Fibroblast of skin of right biceps (primary cell): Measurements from ENCODE around the gene COL4A2.

Source experiments
- DNase-seq: peaks from one replicate; pipeline ENCODE4 v3.0.0-alpha.2; 2013

Gene COL4A2

DNA sequence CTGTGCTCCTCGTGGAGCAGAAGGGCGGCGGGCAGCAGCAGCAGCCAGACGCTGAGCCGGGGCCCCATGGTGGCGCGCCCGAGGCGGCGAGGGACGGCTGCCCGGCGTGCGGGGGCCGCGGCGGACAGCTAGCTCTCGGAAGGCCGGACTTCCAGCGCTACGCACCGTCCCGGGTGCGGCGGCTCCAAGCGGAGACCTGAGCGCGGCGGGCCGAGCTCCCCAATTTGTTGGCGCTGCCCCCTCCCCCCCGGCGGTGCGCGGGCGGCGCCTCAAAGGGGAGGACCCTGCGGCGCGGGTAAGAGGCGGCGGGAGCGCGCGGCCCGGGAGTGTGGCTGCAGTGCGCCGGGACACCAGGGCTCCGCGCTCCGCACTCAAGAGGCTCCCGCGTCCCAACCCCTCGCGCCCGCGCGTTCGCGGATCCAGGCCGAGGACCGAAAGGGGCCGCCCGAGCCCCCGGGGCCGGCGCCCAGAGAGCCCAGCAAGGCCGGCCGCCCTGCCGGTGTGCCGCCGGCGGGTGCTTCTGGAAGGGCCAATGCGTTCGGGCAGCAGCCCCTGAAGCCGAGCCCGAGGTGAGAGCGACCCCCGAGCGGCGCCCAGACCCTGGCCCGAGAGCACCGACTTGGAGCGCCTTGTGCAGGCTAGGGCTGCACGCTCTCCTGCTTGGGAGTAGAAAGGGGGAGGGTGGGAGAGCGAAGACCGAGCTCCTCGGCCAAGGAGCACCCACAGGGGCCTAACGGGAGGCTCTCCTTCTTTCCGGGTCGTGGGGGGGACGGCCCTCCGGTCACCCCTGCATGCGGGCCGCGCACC, at the start of gene COL4A2, which contains the start of gene COL4A1:
Gene COL4A2 (plus strand): TSS at position 325 of the 807 bp plus-strand sequence. CDS start 620 bp downstream, outside the sequence.
Gene COL4A1 (minus strand): TSS at position 198 of the 807 bp plus-strand sequence. CDS start 130 bp downstream, at position 68.
- peak; percentile 73 for DNase-seq

DNA sequence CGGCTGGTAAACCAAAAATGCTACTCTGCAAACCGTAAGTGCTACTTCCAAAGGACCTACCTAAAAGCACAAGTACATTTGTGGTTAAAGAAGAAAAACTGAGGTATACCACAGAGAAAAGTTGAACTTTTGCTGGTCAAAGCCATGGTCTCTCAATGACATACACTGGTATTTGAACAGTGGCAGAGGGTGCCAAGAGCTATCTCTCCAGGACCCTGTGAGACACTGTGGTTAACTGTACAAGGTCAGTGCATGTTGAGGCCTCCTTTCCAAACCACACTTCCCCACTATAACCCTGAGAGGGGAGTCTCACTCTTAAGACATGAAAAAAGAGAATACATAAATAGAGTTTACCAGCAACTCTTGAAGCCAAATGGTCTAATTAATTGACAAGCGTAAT, 49.7 kb upstream of the COL4A2 start:
- DNase-seq, result no peak

DNA sequence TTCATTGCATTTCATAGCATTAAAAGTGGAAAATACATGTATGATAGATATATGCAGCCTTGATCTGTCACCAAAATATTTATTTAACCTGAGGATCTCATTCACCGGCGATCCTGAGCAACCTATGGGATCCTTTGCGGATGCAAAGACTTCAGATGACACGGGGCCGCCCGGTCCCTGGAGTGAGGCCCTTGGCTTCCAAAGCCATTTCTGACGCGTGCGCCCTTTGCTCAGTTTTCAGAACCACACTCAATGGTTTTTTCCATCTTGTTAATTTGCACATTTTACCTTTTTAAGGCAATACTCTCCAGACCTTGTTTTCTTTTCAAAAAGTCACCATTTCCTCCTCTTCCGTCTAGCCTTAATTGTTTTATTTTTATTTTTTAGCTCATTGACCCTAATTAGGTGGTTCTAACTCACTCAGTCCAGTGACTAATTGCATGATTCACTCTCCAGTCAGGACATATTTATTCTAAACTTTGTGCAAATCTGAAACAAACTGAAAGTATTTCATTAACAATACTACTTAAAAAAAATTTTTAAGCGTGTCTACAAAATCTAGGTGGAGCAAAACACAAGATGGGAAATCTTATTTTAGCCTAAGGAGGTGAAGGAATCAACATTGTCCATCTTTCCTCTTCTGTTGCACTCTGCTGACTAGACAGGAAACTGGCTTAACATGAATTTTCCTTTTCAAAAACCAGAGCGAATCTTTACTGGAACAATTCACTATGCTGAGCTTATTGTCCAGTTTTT, 48.0 kb upstream of the COL4A2 start:
- peak; percentile 35 for DNase-seq

DNA sequence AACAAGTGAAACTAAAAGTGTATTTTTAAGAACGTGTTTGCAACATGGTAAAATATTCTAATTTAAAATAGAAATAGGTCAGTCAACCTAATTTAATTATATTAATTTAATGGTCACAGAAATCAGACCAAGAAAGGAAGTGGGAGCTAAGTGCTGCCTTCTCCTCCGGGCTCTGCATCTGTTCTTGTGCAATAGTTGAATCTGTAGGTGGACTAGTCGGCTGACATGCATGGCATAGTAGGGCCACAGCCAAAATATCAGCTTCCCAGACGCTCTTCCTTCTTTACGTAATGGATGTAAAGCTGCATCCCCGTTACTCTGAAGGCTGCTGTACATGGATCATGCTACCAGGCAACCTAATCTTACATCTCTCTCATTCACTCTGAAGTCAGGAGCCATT, 47.4 kb upstream of the COL4A2 start:
- no peak for DNase-seq

DNA sequence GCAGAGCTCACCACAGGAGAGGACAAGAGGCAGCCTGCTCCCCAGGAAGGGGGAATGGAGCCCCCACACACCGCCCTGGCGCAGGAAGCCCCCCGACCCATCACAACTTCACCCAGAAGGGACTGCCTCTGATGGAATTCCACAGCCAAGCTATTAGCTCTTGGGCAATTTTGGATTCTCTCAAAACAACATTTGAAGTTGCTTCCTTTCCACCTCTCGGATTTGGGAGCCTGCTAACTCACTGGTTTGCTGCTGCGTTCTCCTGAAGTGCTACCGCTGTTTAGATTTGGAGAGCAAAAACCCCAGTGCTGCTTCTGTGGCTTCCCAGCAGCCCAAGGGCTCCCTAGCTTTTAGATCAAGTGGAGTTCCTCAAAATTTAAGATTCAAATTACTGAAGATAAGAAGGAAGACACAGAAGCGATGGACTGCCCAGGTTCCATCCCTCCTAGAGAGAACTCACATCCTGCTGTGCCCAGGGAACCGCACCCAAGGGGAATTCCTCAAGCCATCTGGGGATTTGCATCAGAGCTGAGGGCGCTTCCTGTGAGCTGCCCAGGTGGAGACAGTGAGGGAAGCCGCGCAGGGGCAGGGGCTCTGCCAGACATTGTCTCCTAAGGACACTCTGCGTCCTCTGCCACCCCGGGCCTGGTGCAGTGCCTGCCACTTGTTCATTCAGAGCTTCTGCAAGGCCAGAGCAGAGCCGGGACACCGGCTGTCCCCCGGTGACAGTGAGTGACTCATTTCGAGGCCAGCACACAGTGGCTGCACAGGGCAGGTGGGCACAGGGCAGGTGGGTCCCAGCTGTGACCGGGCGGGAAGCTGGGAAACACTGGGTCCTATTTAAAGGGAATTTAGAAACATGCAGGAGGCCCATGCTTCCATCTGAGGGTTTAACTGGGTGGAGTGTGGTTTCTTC, 45.7 kb upstream of the COL4A2 start:
- no peak for DNase-seq

DNA sequence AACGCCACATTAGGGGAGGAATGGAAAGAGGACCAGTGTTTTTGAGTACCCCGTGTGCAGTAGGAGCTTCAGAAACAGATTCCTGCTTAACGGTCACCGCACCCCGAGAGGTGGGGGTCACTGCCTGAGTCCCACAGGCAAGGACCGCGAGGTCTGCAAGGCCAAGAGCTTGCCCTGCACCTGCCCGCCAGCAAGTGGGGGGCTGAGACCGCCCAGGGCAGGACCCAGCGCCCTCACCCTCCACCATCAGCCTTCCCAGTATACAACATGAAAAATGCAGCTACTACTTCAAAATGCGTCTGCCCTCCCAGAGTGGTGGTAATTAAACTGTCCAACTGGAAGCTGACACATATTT, 45.0 kb upstream of the COL4A2 start:
- no peak for DNase-seq

- DNase-seq, result no peak
Observed at GRCh38 chr13:110262508-110263291, 44.4 kb upstream of the COL4A2 start.

DNA sequence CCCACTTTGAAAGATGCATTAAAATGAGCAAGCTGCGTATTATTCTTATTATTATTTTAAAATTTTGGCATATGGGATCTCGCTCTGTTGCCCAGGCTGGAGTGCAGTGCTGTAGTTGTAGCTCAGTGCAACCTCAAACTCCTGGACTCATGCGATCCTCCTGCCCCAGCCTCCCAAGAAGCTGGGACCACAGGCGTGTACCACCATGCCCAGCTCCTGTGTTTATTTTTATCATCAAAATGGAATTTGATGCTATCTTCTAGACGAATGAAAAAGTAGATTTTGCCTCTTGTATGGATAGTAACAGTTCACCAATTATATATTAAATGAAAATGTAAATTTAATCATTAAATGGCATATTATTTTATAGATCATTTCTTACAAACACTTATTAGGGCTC, 43.7 kb upstream of the COL4A2 start:
- DNase-seq, result no peak

DNA sequence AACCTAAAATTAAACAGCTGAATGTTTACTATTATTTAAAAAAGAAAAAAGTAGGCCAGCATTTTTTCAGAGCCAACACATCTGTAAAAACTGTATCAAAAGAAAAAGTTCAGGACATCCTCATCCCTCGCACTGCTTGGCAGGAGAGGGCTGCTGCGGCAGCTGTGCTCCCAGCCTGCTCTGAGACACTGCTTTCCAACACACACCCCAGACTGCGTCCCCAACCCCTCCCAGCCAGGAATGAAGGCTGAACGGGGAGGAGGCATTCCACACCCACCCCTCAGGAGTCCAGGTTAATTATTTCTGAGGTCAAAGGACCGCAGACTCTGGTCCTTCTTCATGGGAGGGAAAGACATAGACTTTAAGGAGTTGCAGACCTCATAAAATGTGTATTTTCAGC, 43.2 kb upstream of the COL4A2 start:
- no peak for DNase-seq

- DNase-seq, result no peak
Observed at GRCh38 chr13:110264685-110265275, 42.3 kb upstream of the COL4A2 start.

- no peak for DNase-seq
Observed at GRCh38 chr13:110265341-110265681, 41.8 kb upstream of the COL4A2 start.

DNA sequence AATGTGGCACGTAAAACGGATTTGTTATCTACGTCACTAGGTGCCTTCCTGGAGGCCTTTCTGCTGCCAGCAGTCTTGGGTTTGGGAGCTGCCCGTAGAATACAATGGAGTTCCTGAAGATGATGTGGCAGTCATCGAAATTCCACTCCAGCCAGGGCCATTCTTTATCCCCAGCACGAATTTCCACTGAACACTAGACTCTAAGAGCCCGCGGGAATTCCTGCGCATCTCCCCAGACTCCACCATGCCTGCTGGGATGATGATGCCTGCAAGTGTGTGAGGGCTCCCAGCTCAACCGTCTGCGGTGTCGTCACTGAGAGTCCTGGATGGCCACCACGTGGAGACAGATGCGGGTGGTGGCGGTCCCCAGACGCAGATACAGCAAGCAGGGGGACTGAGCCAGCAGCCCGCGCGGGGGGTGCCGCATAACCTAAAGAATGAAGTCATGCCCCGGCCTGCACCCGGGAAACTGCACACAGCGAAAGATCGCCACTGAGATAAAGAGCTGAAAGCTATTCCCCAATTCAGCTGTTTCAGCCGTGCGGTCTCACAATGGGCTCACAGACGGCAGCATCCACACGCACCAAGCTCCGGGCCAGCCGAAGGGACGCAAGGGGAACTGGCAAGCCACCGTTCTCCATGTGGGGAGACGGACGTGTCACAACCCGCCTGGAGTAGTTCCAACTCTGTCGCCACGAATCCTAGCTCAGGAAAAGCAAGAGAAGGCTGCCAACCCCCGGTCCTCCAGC, 41.2 kb upstream of the COL4A2 start:
- DNase-seq, result no peak

- no peak for DNase-seq
Observed at GRCh38 chr13:110266431-110266809, 40.7 kb upstream of the COL4A2 start.

DNA sequence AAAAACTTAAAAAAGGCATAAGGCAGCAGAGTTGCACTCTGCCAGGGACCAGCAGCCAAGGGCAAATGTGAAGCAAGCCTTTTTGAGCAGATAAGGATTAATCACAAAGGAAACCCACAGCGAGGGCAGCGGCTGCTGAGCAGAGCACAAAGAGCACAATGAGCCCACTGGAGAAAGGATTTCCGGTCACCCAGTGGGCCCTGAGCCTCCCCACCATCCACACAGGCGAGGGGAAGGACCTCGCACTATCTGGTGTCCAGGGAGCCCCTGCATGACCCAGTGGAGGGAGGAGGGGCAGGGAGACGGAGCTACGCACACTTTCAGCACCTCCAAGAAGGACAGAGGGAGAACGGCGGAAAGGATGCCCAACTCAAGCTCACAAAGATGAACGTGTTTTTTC, 40.1 kb upstream of the COL4A2 start:
- DNase-seq, result no peak

DNA sequence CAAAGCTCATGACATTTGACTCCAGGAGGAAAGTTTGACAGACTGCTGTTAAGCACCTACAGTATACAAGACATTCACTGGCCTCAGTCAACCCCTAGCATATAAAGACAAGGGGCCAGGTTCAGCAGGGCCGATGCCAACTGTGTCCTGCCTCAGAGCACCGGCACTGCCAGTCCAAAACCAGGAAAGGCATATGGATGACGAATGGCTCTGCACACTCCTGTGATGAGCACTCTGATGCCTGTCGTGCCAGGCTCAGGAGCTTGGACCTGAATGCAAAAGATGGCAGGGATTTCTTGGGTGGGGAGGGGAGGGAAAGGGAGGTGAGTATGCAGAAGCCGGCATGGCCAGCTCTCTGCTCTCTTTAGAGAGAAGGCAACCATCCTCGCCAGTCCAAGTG, 39.0 kb upstream of the COL4A2 start:
- no peak for DNase-seq

- no peak for DNase-seq
Observed at GRCh38 chr13:110268576-110269185, 38.4 kb upstream of the COL4A2 start.

DNA sequence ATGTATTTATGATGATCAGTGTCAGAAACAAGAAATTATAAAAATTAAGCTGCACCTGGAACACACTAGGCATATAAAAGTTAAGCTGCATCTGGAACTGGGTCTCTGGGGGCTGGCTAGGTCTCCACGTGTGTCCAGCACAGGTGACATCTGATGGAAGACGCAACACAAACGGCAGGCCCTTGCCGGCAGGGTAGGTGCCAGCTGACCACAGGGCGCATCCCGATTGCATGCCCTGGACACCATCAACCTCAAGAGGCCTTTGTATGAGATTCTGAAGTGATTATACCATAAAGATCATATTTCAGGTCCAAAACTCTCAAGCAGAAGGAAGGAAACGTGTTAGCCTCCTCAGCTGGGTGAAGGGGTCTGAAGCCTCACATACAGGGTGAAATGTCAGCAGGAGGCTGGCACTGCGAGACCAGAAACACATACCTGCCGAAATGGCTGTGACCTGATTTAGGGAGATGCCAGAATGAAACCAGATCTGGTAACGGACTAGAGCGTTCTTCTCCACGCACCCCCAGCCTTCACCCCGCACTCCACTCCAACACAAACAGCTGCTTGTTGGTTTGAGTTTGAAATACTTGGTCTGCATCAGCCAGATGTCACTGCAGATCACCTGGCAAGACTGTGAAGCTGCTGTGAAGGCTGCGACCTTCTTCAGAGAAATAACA, 37.4 kb upstream of the COL4A2 start:
- no peak for DNase-seq

DNA sequence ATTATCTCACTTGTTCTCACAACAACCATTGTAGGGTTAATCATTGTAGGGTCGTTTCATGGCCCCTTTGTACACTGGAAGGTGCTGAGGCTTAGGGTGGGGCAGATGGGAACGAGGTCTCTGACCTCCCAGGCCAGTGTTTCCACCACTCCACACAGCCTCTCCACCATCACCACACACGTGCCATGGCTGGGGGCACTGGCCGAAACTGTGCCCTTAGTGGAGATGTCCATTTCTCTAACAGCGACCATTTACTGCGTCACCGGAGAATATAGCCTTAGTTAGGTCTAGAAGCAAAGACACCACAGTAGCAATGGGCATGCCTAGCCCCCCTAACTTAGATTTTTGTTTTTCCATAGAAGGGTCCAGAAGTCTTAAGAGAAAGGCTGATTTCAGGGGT, 36.6 kb upstream of the COL4A2 start:
- DNase-seq, result no peak

DNA sequence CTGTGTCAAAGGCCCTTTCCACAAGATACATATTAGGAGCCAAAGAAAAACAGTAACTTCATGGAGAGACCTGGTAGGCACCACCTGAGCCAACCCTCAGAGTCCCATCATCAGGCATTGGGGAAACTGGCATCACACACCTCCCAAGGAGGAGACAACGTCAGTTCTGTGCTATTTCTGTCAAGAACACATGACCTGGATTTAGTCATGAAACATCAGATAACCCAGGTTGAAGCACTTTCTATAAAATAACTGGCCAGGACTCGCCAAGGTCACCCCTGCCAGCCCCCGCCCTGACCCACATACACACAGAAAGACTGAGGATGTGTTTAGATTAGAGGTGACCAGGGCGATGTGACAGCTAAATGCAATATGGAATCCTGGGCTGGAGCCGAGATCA, 35.8 kb upstream of the COL4A2 start:
- DNase-seq, result no peak

DNA sequence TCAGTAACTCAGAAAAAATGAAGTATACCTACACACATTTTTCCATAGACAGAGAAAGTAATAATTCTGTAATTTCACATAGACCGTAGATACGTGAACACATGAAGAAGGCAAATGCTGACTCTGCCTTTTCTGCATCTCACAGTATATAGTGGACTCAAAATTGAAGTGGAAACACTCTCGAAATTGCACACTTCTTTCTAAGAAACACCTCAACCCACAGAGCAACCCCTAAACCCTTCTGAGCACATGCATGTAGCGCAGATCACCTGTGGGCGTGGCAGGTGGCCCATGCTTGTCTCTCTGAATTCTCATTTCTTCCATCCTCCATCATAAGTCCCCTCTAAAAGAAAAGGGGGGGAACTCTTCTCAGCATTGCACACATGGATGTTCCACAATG, 34.9 kb upstream of the COL4A2 start:
- no peak for DNase-seq
